Measurements from ENCODE around the gene RMND5B.
"Not testable (repeated sequence)": the region's sequence is repeated elsewhere in the genome, so short reads cannot be mapped to it uniquely, and the experiment has no call there.

RMND5B gene

DNA sequence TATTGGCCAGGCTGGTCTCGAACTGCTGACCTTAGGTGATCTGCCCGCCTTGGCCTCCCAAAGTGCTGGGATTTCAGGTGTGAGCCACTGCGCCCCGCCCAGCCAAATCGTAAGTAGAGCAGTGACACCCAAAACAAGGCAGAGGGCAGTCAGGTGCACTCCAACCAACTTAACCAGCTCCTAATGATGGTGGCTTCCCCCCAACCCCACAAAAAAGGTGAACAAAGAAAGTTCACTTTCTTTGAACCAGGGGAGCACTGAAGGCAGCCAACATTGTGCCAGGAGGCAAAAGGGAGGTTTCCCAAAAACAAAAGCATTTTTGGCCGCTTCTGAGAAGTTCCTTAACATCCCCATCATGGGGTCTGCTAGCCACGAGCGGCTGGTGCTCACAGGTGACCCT, 46.8 kb downstream of the RMND5B start:
- DNase-seq, result no peak

DNA sequence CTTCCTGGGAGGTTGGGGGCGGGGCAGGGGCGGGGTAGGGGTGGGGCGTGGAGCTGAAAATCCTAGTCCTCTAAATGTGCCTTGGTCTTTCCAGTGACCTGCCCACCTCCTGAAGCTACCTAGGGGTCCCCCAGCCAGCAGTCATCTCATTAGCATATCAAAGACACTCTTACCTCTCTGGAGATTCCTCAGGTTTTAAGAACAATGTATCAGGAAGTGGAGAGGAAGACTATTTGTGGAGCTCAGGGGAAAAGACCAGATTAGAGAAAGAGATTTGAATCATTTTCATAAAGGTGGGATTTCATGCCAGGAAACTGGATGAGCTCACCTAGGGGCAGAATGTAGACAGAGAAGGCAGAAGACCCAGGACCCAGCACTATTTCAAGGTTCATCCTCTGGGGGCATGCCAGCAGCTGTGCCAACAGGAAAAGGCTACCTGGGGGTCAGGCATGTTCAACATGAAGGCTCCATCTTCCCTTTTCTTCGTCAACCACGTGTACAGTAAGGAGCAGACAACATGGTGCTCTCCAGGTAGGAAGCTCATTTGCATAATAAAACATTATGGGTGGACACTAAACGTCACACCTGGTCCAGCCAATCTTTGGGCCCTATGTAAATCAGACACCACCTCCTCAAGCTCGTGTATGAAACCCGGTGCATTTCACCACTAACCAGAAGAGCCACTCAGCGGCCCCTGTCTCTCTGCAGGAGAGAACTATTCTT, 49.5 kb downstream of the RMND5B start:
- DNase-seq, result no peak

DNA sequence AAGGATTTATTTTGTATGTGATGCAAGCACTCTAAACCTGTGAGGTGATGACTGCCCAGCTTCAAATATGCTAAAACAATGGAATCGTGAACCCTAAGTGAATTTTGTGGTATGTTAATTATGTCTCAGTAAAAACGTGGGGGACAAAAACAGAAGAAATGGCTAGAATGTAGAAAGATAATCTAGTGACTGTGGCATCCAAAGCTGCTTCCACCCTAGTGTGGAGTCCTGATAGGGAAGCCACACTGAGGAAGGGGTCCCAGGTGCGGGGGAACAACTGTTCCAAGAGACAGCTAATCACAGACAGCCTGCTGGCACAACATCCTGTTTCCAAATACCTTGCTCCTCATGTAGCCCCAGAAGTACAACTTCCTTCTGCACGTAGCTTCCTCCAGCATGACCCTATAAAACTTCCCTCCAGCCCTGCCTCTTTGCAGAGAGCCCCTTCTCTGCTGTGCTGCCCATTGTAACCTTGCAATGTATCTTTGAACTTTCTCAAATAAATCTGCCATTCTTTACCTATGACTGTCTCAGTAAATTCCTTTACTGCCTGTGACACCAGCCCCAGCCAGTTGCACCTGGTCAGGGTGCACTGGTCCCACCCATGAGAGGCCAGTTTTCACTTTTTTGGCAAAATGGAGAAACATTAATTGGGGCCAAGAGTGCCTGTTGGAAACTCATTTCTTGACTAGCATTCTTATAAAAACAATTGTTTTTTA, 51.5 kb downstream of the RMND5B start:
- DNase-seq, result no peak

DNA sequence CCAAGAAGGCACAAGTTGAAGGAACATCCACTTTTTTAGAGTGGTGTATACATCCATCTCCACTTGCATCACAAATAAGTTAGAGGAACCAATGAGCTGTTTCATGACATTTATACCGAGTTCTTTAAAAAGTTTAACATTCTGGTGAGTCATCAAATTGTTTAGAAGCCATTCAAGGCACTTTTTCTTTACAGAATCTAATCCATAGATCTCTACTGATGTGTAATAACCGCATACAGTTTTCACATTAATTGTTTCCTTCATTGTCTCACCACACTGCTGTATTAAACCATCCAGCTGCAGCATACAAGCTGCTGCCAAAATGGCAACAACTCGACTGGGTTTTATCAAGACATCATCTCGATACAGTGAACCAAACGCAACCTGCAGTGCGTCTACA, 55.6 kb downstream of the RMND5B start:
- no peak for DNase-seq

GRCh38 chr5:178187014-178187413, 56.2 kb downstream of the RMND5B start, which contains the start of gene GMCL2:
Gene GMCL2, minus strand, starts transcription at chr5:178187371. Its CDS starts 72 bp downstream, at chr5:178187299.
- DNase-seq, result no peak

GRCh38 chr5:178189433-178189832, 58.6 kb downstream of the RMND5B start:
- no peak for DNase-seq

DNA sequence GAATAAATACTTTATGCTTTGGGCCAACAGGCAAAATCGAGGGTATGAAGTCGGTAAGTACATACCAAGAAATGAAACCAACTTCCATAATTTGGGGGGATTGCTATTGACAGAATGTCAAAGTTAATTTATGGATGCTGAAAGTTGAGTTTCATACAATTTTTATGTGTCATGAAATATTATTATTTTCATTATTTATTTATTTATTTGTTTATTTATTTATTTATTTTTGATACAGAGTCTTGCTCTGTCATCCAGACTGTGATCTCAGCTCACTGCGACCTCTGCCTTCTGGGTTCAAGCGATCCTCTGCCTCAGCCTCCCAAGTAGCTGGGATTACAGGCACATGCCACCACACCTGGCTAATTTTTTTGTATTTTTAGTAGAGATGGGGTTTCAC, 60.8 kb downstream of the RMND5B start:
- no peak for DNase-seq

DNA sequence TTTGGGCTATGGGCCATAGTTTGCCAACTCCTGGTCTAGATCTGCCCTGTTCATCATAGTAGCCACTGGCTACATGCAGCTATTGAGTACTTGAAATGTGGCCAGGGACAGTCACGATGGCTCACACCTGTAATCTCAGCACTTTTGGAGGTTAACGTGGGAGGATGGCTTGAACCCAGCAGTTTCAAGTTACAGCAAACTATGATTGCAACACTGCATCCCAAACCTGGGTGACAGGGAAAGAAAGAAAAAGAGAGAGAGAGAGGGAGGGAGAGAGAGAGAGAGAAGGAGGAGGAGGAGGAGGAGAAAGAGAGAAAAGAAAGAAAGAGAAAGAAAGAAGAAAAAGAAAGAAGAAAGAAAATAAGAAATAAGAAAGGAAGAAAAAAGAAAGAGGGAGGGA, 61.4 kb downstream of the RMND5B start:
- DNase-seq, result no peak

- DNase-seq, result no peak
These were observed 62.0 kb downstream of the RMND5B start for GRCh38 chr5:178192787-178193186.

GRCh38 chr5:178193251-178193809, 62.5 kb downstream of the RMND5B start:
- DNase-seq, result no peak

DNA sequence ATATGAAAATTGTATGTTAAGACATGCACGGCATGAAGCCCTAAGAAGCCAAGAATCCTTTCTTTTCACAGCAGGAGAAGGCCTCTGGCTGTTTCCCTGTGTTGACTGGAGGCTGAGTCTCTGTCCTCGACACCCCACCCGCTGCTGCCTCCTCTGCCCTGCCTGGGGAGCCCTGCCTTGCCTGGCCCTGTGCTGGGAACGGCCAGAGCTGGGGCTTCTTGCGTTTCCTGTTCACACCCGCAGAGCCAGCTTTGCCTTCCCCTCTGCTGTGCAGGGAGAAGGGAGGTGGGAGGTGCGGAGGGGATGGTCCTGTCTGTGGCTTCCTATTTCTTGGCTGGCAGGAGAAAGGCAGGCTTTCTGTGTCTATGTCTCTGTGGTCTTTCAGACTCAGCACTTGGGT, 63.2 kb downstream of the RMND5B start:
- DNase-seq, result no peak

DNA sequence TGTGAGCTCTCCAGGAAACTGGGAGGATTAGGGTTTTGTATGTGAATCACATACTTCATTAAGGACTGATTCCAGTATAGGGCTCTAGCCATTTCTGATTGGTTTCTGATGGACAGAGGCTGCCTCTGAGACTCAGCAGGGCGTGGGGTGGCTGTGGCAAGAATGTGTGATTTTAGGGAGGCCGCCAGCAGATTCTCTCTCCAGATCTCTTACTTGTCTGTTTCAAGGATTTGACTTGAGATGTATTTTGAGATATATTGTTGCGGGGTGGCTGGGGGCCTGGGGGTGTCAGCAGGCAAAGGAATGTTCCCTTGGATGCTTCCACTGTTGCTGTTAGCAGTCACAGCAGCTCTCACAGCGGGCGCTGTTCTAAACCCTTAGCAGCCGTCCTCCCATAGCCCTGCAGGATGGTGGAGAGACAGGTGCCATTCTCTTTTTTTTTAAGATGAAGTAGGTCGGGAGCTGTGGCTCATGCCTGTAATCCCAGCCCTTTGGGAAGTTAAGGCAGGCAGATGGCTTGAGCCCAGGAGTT, 65.5 kb downstream of the RMND5B start:
- no peak for DNase-seq

DNA sequence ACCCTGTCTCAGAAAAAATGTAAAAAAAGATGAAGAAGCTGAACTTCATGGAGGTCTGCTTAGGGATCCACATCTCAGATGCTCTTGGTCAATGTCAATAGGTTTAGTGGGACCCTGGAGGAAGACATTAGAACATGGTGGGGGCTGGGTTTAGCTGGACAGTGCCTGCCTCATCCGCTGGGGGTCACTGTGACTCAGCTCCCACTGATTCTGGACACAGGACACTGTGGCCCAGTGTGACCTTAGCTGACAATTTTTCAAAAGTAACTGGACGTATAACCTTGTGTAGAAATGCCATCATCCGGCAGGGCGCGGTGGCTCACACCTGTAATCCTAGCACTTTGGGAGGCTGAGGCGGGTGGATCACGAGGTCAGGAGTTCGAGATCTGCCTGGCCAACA, 66.2 kb downstream of the RMND5B start:
- DNase-seq, result no peak

DNA sequence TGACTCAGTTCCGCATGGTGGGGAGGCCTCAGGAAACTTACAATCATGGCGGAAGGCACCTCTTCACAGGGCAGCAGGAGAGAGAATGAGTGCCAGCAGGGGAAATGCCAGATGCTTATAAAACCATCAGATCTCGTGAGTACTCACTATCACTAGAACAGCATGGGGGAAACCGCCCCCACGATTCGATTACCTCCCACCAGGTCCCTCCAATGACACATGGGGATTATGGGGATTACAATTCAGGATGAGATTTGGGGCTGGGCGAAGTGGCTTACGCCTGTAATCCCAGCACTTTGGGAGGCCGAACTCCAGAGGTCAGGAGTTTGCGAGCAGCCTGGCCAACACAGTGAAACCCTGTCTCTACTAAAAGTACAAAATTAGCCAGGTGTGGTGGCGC, 67.3 kb downstream of the RMND5B start:
- not testable (repeated sequence) for DNase-seq

DNA sequence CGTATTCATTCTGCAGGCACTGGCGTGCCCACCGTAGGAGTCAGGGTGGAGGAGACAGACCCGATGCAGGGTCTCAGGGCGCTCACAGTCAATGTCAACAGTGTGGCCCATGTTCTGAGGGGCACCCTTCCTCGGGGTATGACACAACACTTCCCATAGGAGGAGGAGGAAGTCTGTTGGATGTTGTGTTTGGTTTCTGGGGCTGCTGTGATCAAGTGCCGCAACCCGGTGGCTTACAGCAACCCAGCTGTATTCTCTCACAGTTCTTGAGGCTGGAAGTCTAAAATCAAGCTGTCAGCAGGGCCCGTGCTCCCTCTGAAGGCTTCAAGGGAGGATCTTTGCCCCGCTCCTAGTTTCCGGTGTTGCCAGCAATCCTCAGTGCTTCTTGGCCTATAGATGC, 67.9 kb downstream of the RMND5B start:
- no peak for DNase-seq

- DNase-seq, result no peak
These were observed 69.0 kb downstream of the RMND5B start for GRCh38 chr5:178199581-178200434.

Data from activated CD4-positive, alpha-beta T cell treated with anti-CD3 and anti-CD28 coated beads, Interleukin-2, amount 50 U/mL, for 48 hours (primary cell).